ENCODE data around the gene GNAL.

GNAL gene

GRCh38 chr18:11726556-11726955, 37.5 kb downstream of the GNAL start:
- no peak for DNase-seq (ENCODE audit: low read depth)

GRCh38 chr18:11728249-11728648, 39.2 kb downstream of the GNAL start:
- DNase-seq (ENCODE audit: low read depth) = no peak

GRCh38 chr18:11729556-11729955, 40.5 kb downstream of the GNAL start:
- DNase-seq (ENCODE audit: low read depth) = no peak

- DNase-seq (ENCODE audit: low read depth) = peak; percentile 20
These were observed 44.0 kb downstream of the GNAL start for GRCh38 chr18:11733031-11733430.

- DNase-seq (ENCODE audit: low read depth) = no peak
These were observed 47.6 kb downstream of the GNAL start for GRCh38 chr18:11736656-11737055.

- DNase-seq (ENCODE audit: low read depth) = no peak
These were observed 50.8 kb downstream of the GNAL start for GRCh38 chr18:11739893-11740292.

- DNase-seq (ENCODE audit: low read depth) = no peak
These were observed 51.4 kb downstream of the GNAL start for GRCh38 chr18:11740461-11740860.

GRCh38 chr18:11741505-11742145, 52.6 kb downstream of the GNAL start:
- DNase-seq (ENCODE audit: low read depth) = no peak

- DNase-seq (ENCODE audit: low read depth) = no peak
These were observed 56.5 kb downstream of the GNAL start for GRCh38 chr18:11745521-11745920.

- DNase-seq (ENCODE audit: low read depth) = no peak
These were observed 58.2 kb downstream of the GNAL start for GRCh38 chr18:11747286-11747685.

GRCh38 chr18:11747731-11748130, 58.7 kb downstream of the GNAL start:
- no peak for DNase-seq (ENCODE audit: low read depth)

- no peak for DNase-seq (ENCODE audit: low read depth)
These were observed 60.2 kb downstream of the GNAL start for GRCh38 chr18:11749305-11749704.

- DNase-seq (ENCODE audit: low read depth) = no peak
These were observed 61.1 kb downstream of the GNAL start for GRCh38 chr18:11750171-11750570.

- no peak for DNase-seq (ENCODE audit: low read depth)
These were observed 61.7 kb downstream of the GNAL start for GRCh38 chr18:11750581-11751310.

- DNase-seq (ENCODE audit: low read depth) = no peak
These were observed 62.5 kb downstream of the GNAL start for GRCh38 chr18:11751341-11752115.

- DNase-seq (ENCODE audit: low read depth) = no peak
These were observed 63.2 kb downstream of the GNAL start for GRCh38 chr18:11752116-11752911.

GRCh38 chr18:11754979-11755378, 65.9 kb downstream of the GNAL start:
- DNase-seq (ENCODE audit: low read depth) = no peak

- DNase-seq (ENCODE audit: low read depth) = no peak
These were observed 68.1 kb downstream of the GNAL start for GRCh38 chr18:11757084-11757590.

- DNase-seq (ENCODE audit: low read depth) = no peak
These were observed 70.4 kb downstream of the GNAL start for GRCh38 chr18:11759456-11759855.

GRCh38 chr18:11760498-11761167, 71.6 kb downstream of the GNAL start:
- DNase-seq (ENCODE audit: low read depth) = no peak

GRCh38 chr18:11761553-11761952, 72.5 kb downstream of the GNAL start:
- no peak for DNase-seq (ENCODE audit: low read depth)
